RWPE1 (cell line): ENCODE results near the gene TASOR.
"Not testable (repeated sequence)": the region's sequence is repeated elsewhere in the genome, so short reads cannot be mapped to it uniquely, and the experiment has no call there.

Source experiments
- CTCF ChIA-PET: fragments of 350-600 bp; sonication (Branson Sonifier 250); formaldehyde crosslinking; extraction: SDS; loops from one replicate; lab custom pipeline; 2021; lab: Yijun Ruan, JAX
- POLR2A ChIA-PET: fragments of 400-600 bp; formaldehyde crosslinking; extraction: SDS; loops from one replicate; lab custom pipeline; 2020; ENCODE audit warnings: antibody characterized with exemption; ENCODE audit not compliant: low non-redundant PET; lab: Yijun Ruan, JAX
- DNase-seq: peaks from one replicate; pipeline ENCODE4 v3.0.0; 2012; ENCODE audit warnings: low spot score
- H3K27ac ChIP-seq: fragments of 450-650 bp; 2 replicates; pipeline ENCODE4 v1.5.1; 2017
- CTCF ChIP-seq: fragments of 450-650 bp; conservative IDR thresholded peaks from 2 replicates; pipeline ENCODE4 v1.5.1; 2017; ENCODE audit warnings: low read depth, mild to moderate bottlenecking

Gene TASOR

DNA sequence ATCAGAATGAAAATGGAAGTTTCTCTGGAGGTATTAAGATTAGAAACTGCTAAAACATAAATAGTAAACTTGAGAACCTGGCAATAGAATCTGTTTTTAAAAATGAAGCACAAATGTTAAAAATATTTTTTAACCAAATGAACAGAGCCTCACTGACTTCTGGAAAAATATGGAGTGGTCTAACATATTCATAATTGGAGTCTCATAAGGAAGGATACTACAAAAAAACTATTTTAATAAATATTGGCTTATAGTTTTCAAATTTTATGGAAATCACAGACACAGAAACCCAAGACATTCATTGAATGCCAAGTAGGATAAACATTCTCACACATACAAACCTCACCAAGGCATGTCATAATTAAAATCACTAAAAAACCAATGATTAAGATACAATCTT, 23.6 kb upstream of the TASOR start:
- CTCF ChIA-PET: no interaction called here
- H3K27ac ChIP-seq: no peak overlapping the region
- no peak for DNase-seq
- POLR2A ChIA-PET: no interaction called here
- no peak for TF ChIP-seq CTCF

GRCh38 chr3:56704706-56705105, 21.6 kb upstream of the TASOR start:
- H3K27ac ChIP-seq: no peak overlapping the region
- no peak for TF ChIP-seq CTCF
- CTCF ChIA-PET: interaction anchor here (0.7 kb wide), 1 partner anchor 8 kb away, joined by 3 read pairs; no protein-coding TSS in a partner anchor
- DNase-seq: no peak
- POLR2A ChIA-PET: no interaction called here

DNA sequence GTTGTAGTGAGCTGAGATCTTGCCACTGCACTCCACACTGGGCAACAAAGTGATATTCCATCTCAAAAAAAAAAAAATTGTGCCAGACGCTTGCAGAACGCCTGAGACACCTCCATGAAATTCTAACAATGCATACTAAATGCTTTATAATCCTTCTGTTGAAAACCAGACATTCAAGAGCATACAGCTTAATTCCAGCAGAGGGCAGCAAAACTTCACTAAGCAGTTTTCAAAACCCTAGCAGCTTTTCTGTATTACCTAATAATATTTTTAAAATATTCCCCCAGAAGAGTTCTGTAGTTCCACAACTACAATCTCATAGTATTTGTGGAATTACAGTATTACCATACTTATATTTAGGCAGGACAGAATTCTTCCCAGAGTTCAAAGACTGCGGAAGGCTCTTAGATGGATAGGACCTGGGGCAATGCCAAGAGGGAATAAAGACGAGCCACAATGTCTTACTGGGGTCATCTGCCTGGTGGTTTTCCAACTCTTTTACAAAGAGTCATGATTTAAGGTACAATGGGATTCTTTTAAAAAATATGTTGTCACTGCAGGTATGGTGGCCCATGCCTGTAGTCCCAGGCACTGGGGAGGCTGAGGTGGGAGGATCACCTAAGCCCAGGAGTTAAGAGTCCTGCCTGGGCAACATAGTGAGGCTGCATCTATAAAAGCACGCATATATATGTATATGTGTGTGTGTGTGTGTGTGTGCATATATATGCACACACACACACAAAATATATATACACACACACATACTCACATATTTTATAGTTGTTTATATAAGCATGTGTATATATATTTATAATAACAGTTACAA, 19.6 kb upstream of the TASOR start:
- TF ChIP-seq CTCF: peak; percentile 81
- POLR2A ChIA-PET: no interaction called here
- DNase-seq: peak; percentile 46
- H3K27ac ChIP-seq: no peak overlapping the region
- CTCF ChIA-PET: interaction anchor here (0.6 to 2.0 kb wide), 15 partner anchors 18 to 454 kb away, joined by 3 to 27 read pairs (median 4); partner anchors contain the start of gene ARHGEF3

DNA sequence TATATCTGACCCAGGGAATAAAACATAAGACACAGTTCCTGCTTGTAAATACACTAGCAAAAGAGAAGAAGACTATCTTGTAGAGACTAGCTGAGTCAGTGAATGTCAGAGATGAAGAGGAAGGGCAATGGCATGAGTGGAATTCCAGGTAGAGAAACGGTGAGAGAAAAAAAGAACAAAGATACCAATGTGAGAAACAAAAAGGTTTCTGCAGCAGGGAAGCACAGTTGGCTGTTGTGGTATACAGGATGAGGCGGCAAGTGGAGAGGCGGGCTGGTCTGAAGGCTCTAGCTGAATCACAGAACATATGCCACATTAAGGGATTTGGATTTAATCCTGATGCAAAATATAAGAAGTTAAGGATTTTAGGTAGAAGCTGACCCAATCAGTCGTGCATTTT, 17.1 kb upstream of the TASOR start:
- CTCF ChIA-PET: interaction anchor here (1.1 kb wide), 1 partner anchor 289 kb away, joined by 3 read pairs; no protein-coding TSS in a partner anchor
- POLR2A ChIA-PET: no interaction called here
- TF ChIP-seq CTCF: no peak
- H3K27ac ChIP-seq: no peak overlapping the region
- no peak for DNase-seq

GRCh38 chr3:56694867-56695683, 12.0 kb upstream of the TASOR start:
- no peak for DNase-seq
- H3K27ac ChIP-seq: no peak overlapping the region
- ChIA-PET CTCF (interaction anchor here (0.6 kb wide), 1 partner anchor 371 kb away, joined by 5 read pairs; no protein-coding TSS in a partner anchor), POLR2A (no interaction called here)
- no peak for TF ChIP-seq CTCF

GRCh38 chr3:56693750-56694149, 10.7 kb upstream of the TASOR start:
- TF ChIP-seq CTCF: no peak
- ChIA-PET POLR2A (no interaction called here), CTCF (no interaction called here)
- H3K27ac ChIP-seq: no peak overlapping the region
- no peak for DNase-seq

GRCh38 chr3:56692520-56693433, 9.7 kb upstream of the TASOR start:
- POLR2A ChIA-PET, CTCF ChIA-PET, DNase-seq, H3K27ac ChIP-seq: not testable (repeated sequence)

- POLR2A ChIA-PET, DNase-seq: not testable (repeated sequence)
- CTCF ChIA-PET: interaction anchor here (0.6 kb wide), 1 partner anchor 30 kb away, joined by 3 read pairs; no protein-coding TSS in a partner anchor
- peak overlapping the region; percentile 66 for H3K27ac ChIP-seq
Observed at GRCh38 chr3:56692001-56692365, 8.9 kb upstream of the TASOR start.
